Cerebellar cortex (tissue), 1 donor: Measurements from ENCODE around the gene FGF14.
A peak's percentile ranks its signal among the peaks of the same experiment; 100 is the strongest.

Experiments
- DNase-seq: peaks from one replicate; pipeline ENCODE4 v3.0.0-alpha.2; 2015; ENCODE audit warnings: low spot score

The FGF14 gene

GRCh38 chr13:102040812-102041211, 361.0 kb downstream of the FGF14 start:
- no peak for DNase-seq

- no peak for DNase-seq
Observed at GRCh38 chr13:102039264-102039663, 362.6 kb downstream of the FGF14 start.

GRCh38 chr13:102038787-102039186, 363.1 kb downstream of the FGF14 start:
- no peak for DNase-seq

- DNase-seq, result no peak
Observed at GRCh38 chr13:102035969-102036368, 365.9 kb downstream of the FGF14 start.

- no peak for DNase-seq
Observed at GRCh38 chr13:102033857-102034331, 368.0 kb downstream of the FGF14 start.

- DNase-seq, result no peak
Observed at GRCh38 chr13:102033386-102033785, 368.5 kb downstream of the FGF14 start.

GRCh38 chr13:102028868-102029267, 373.0 kb downstream of the FGF14 start:
- no peak for DNase-seq

- peak; percentile 74 for DNase-seq
Observed at GRCh38 chr13:102028206-102028605, 373.6 kb downstream of the FGF14 start.

- DNase-seq, result no peak
Observed at GRCh38 chr13:102021777-102022176, 380.1 kb downstream of the FGF14 start.

- DNase-seq, result peak; percentile 84
Observed at GRCh38 chr13:102020611-102021216, 381.1 kb downstream of the FGF14 start.

GRCh38 chr13:102018716-102019115, 383.1 kb downstream of the FGF14 start:
- no peak for DNase-seq

- no peak for DNase-seq
Observed at GRCh38 chr13:102017248-102017647, 384.6 kb downstream of the FGF14 start.

- DNase-seq, result peak; percentile 89
Observed at GRCh38 chr13:102012299-102013293, 389.3 kb downstream of the FGF14 start.

- peak; percentile 86 for DNase-seq
Observed at GRCh38 chr13:102011455-102011854, 390.4 kb downstream of the FGF14 start.

- DNase-seq, result peak; percentile 44
Observed at GRCh38 chr13:102003848-102004570, 397.8 kb downstream of the FGF14 start.

- DNase-seq, result no peak
Observed at GRCh38 chr13:102002287-102002686, 399.6 kb downstream of the FGF14 start.

GRCh38 chr13:102000764-102001163, 401.1 kb downstream of the FGF14 start:
- DNase-seq, result no peak

- DNase-seq, result no peak
Observed at GRCh38 chr13:101998129-101998528, 403.7 kb downstream of the FGF14 start.

GRCh38 chr13:101996954-101997353, 404.9 kb downstream of the FGF14 start:
- DNase-seq, result peak; percentile 73

- no peak for DNase-seq
Observed at GRCh38 chr13:101989798-101990350, 412.0 kb downstream of the FGF14 start.

GRCh38 chr13:101988140-101988539, 413.7 kb downstream of the FGF14 start:
- no peak for DNase-seq

- DNase-seq, result no peak
Observed at GRCh38 chr13:101986316-101986715, 415.5 kb downstream of the FGF14 start.
